Mucosa of gallbladder (tissue), 1 donor: ENCODE data around the gene AMOT. TPM values are rescaled to one million over a fixed set of nuclear protein-coding genes. Genes with fewer than 3 reads are reported as not detected.
"Not testable (repeated sequence)": the region's sequence is repeated elsewhere in the genome, so short reads cannot be mapped to it uniquely, and the experiment has no call there.

Experiments used
- DNase-seq: peaks from one replicate; pipeline ENCODE4 v3.0.0-alpha.2; 2020; ENCODE audit warnings: low spot score
- total RNA-seq: library from RNA; stranded (reverse); gene quantifications from one replicate; pipeline ENCODE4 v1.2.1, GENCODE V29; 2021
- donor health status: DM: no; HTN: no; CAD: no.

Gene AMOT, protein sequence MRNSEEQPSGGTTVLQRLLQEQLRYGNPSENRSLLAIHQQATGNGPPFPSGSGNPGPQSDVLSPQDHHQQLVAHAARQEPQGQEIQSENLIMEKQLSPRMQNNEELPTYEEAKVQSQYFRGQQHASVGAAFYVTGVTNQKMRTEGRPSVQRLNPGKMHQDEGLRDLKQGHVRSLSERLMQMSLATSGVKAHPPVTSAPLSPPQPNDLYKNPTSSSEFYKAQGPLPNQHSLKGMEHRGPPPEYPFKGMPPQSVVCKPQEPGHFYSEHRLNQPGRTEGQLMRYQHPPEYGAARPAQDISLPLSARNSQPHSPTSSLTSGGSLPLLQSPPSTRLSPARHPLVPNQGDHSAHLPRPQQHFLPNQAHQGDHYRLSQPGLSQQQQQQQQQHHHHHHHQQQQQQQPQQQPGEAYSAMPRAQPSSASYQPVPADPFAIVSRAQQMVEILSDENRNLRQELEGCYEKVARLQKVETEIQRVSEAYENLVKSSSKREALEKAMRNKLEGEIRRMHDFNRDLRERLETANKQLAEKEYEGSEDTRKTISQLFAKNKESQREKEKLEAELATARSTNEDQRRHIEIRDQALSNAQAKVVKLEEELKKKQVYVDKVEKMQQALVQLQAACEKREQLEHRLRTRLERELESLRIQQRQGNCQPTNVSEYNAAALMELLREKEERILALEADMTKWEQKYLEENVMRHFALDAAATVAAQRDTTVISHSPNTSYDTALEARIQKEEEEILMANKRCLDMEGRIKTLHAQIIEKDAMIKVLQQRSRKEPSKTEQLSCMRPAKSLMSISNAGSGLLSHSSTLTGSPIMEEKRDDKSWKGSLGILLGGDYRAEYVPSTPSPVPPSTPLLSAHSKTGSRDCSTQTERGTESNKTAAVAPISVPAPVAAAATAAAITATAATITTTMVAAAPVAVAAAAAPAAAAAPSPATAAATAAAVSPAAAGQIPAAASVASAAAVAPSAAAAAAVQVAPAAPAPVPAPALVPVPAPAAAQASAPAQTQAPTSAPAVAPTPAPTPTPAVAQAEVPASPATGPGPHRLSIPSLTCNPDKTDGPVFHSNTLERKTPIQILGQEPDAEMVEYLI
- total RNA-seq, result 35.4 TPM

- peak; percentile 78 for DNase-seq
Observed at GRCh38 chrX:112840382-112841113, at the start of gene AMOT. Gene AMOT, minus strand, starts transcription at chrX:112840831. Its CDS starts 17,705 bp downstream, at chrX:112823126.

DNA sequence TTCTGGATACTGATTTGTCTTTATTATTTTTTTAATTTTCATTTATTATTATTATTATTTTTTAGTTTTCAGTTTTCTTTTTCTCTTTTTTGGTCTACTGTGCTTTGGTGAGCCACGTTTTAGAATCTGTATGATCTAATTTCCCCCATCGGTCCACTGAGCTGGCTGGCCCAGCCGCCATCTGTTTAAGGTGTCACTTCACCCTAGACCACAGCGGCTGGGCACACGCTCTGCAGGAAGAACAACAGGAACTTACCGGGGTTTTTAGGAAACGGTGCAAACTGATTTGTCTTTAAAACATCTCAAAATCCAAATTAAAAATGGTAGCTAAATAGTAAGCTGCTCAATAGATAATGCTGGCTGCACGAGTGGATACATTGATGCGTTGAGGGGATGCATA is 48.8 kb upstream of the AMOT start:
- DNase-seq, result no peak

DNA sequence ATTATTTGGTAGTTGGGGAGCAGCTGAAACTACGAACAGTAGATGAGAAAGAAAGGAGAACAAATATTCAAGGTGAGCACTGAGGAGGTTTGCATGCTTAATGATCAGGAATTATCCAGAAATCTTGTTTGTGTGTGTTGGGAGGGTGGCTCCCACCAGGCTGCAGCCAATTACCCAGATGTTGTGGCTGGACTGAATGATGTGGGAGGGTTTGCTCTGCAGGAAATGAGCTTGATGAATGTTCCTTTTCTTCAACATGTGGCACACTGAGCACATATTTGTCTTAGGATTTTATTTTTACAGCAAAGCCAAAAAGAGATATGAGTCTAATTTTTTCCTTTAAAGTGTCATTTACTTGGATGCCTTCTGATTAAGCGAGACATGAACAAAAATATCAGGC is 48.3 kb upstream of the AMOT start:
- DNase-seq, result no peak

GRCh38 chrX:112877771-112878173 is 37.1 kb upstream of the AMOT start:
- no peak for DNase-seq

DNA sequence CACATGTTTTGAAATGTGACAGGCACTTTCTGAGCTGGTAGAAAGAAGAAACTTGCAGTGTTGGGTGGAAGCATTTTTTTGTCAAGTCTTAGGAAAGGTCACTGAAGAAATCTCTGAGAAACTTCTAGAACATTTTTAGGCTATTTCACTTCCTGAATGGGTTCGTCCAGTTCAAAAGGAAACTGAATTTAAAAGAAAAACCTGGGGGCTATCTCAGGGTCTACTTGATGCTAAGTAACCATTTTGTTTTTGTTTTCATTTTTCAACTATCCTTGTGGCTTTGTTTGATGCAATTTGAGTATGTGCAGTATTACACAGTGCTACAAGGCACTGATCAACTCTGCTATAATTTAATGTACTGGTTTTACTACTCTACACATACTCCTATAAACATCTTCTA is 34.0 kb upstream of the AMOT start:
- DNase-seq, result no peak

DNA sequence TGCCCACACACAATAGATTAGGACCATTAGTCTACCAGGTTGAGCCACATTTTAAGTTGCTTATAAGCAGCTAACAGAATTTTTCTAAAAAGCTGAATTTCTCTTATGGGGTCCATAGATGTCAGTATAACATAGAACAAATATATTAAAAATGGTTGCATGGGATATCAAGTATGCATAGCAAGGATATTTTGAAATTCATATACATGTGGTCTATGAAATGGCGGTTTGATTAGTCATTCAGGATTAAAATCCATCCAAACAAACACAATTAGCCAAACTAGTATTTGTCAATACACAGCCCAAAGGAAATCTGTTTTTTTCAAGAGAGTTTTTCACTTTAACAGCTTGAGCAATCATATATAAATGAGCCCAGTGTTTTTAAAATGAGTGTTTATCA is 33.5 kb upstream of the AMOT start:
- no peak for DNase-seq

GRCh38 chrX:112868586-112868985 is 28.0 kb upstream of the AMOT start:
- DNase-seq, result no peak

DNA sequence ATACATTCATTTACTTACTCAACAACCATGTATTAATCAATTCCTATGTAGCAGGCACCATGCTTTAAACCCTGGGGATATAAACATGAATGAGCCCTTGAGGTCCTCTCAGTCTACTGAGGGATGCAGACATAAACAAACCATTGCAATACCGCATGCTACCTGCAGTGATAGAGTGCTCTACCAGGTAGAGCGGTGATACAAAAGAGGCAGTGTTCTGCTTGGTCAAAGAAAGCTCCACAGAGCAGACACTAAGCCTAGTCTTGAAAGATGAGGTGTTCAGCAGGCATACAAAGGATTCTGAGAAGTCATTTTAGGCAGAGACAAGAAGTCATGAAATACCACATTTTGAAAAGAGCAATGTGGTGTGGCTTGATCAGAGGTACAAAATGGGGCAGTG is 26.9 kb upstream of the AMOT start:
- DNase-seq, result no peak

- DNase-seq, result no peak
Observed at GRCh38 chrX:112866175-112866574, 25.5 kb upstream of the AMOT start.

- DNase-seq, result peak; percentile 16
Observed at GRCh38 chrX:112865464-112866025, 24.9 kb upstream of the AMOT start.

- DNase-seq, result no peak
Observed at GRCh38 chrX:112863850-112864249, 23.2 kb upstream of the AMOT start.

GRCh38 chrX:112857478-112857878 is 16.8 kb upstream of the AMOT start:
- DNase-seq, result no peak

DNA sequence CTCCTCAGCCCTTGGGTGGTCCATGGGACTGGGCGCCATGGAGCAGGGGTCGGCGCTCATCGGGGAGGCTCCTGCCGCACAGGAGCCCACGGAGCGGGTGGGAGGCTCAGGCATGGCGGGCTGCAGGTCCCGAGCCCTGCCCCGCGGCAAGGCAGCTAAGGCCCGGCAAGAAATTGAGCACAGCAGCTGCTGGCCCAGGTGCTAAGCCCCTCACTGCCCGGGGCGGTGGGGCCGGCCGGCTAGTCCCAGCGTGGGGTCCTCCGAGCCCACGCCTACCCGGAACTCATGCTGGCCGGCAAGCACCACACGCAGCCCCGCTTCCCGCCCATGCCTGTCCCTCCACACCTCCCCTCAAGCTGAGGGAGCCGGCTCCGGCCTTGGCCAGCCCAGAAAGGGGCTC is 14.3 kb upstream of the AMOT start:
- DNase-seq, result not testable (repeated sequence)

DNA sequence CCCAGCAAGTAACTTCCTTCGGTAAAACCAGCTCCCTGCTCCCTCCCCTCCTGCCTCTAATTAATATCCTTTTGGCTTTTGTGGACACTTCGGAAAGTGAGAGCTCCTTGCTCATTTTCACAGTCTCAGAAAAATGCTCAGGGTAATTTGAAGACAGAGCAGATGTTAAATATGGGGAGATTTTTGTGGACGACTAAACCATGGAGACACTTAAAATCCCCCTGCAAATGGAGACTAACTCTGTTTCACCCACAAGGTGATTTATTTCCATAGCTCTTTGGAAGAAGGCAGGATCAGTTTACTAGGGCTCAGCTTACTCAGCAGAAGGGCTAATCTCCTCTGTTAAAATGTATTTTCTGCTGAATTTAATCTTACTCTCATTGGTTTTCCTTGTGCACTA is 12.2 kb upstream of the AMOT start:
- no peak for DNase-seq

DNA sequence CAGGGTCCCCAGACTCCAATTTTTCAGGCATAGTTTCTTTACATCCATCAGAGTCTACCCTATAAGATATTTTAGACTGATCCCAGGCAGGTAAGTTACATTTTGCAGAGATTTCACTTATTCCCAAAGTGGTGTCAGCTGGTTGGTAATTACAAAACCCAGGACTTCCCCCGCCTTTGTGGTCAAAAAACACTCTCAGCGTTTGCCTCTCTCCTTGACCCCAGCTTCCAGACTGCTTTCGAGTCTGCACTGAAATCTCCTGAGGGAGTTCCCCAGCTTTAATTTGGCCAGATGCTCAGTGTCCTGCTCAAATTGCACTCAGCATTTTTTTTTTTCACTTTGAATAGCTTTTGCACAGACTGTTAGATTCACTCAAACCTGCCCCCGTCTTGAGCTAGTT is 11.2 kb upstream of the AMOT start:
- no peak for DNase-seq

DNA sequence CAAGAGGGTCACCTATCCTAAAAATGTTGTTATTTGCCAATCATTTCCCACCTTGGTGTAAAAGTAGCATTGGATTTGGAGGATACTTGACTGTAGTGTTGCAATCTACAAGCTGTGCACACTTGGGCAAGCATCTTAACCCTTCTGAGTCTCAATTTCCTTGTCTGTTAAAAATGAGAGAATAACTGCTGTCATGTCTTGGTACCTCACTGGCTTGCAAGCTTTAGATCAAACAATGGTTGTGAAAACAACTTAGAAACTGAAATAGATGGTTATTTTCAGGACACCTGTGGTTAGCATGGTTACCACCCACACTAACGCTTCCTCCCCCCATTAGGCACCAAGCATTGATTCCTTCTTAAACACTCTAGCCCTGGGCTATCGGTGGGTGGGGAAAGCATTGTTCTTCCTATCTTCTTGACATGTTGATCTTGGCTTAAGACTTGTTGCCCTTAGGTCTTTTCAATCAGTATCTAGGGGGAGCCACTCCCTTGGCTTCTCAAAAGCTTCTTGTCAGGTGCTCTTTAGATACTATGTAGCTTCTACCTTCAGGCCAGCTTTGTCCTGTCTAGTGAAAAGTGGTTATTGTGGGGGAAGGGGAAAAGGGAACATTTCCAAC is 10.6 kb upstream of the AMOT start:
- peak; percentile 31 for DNase-seq

DNA sequence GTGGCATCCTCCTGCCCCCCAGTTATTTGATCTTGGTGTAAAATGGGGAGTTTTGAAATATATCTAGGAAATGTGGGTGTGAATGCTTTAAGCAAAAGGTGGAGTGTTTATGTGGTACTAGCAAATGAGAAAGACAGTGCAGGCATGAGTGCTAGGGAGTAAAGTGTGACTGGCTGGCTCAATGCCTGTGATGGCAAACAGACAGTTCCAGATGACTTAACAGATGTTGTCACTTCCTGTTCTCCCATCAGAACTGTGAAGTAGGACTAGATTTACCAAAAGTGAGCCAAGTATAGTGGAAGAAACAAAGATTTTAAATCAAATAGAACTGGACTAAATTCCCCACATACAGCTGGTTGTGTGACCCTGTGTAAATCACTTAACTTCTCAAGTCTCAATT is 8.4 kb upstream of the AMOT start:
- DNase-seq, result no peak

GRCh38 chrX:112846782-112847181 is 6.2 kb upstream of the AMOT start:
- DNase-seq, result no peak

DNA sequence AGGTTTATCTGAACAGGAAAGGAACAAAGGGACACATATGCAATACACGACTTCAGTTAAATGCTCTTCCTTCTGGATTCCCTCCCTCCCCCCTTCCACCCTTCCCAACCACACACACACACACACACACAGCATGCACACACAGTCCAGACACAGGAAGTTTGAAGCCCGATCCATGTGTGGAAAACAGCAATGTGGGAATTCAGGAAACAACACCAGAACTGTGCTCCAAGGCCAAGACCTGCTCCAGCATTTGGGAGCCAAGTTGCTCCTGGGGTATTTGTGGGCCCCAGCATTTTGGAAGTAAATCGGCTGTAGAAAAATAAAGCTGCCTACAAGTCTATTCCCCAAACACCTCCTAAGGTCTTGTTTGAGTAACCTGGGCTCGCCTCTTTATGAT is 5.6 kb upstream of the AMOT start:
- DNase-seq, result no peak

- DNase-seq, result no peak
Observed at GRCh38 chrX:112844250-112844649, 3.6 kb upstream of the AMOT start.

GRCh38 chrX:112841820-112842157 is 1.2 kb upstream of the AMOT start:
- no peak for DNase-seq
